ENCODE results near the gene MYO1H. TPM values are rescaled to one million over a fixed set of nuclear protein-coding genes. Genes with fewer than 3 reads are reported as not detected.
A peak's percentile ranks its signal among the peaks of the same experiment; 100 is the strongest.
"Not testable (repeated sequence)": the region's sequence is repeated elsewhere in the genome, so short reads cannot be mapped to it uniquely, and the experiment has no call there.

Gene MYO1H
- not detected for total RNA-seq

DNA sequence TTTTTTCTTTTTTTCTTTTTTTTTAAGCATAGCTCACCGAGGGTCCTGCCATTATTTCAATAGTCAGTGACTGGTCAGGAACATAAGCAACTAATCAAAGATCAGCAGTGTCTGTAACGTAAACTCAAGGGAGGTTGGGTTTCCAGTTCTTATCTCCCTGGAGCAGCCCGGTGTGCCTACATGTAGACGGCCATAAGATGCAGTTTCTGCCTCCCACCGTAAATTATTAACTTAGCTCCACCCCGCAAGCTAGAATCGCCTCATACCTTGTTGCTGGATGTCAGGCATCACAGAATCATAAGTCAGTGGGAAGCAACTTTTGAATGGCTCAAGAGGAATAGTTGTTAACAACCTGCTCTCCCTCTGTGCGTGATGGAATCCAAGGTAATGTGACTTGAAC, at the start of gene MYO1H:
Gene MYO1H, plus strand, starts transcription at position 312 of the 400 bp plus-strand sequence. Its CDS starts 61 bp downstream, at position 373.
- no peaks in the 10 kb centered on the region for H3K4me1 Mint-ChIP-seq
- H3K27me3 Mint-ChIP-seq, result peaks cover 7% of the 10 kb centered on the region
- H3K4me3 Mint-ChIP-seq, result no peak within 1 kb of the TSS
- H3K27ac Mint-ChIP-seq, result no peak within 1 kb of the TSS
- no peak for ATAC-seq (replicated peaks)
- H3K9me3 Mint-ChIP-seq, result no peaks in the 10 kb centered on the region
- no peaks in the 10 kb centered on the region for H3K36me3 Mint-ChIP-seq (ENCODE audit: low read depth)

- Mint-ChIP-seq H3K9me3 (no peaks in the 10 kb centered on the region), H3K36me3 (ENCODE audit: low read depth) (no peaks in the 10 kb centered on the region), H3K27me3 (peaks cover 26% of the 10 kb centered on the region), H3K27ac (no peak overlapping the region), H3K4me1 (no peaks in the 10 kb centered on the region), H3K4me3 (no peak overlapping the region)
- ATAC-seq (replicated peaks), result no peak
Measured at GRCh38 chr12:109299849-109300248, 47.9 kb upstream of the MYO1H start.

DNA sequence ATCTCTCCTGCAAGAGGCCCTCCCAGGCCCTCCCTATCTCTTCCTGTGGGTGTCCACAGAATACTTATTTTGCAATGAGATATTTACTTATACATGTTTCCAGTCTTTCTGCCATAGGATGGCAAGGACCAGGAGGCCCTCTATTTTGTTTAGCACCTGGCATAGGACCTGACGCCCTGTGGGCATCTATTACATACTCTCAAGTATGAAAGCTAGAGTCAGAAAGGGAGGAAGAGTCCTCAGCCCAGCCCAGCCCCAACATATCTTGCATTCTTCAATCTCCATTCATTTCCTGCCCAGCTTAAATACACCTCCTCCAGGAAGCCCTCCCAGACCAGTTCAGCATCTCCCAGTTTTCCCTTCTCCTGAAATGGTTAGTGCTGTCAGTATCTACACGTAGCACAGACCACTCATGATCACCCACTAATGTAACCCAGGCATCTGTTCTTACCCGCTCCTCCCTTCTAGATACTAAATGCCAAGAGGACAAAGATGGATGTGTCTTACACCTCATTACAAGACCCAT, 46.0 kb upstream of the MYO1H start:
- Mint-ChIP-seq H3K4me3 (no peak overlapping the region), H3K9me3 (no peaks in the 10 kb centered on the region), H3K36me3 (ENCODE audit: low read depth) (no peaks in the 10 kb centered on the region), H3K4me1 (no peaks in the 10 kb centered on the region), H3K27me3 (peaks cover 21% of the 10 kb centered on the region), H3K27ac (no peak overlapping the region)
- ATAC-seq (replicated peaks), result no peak

DNA sequence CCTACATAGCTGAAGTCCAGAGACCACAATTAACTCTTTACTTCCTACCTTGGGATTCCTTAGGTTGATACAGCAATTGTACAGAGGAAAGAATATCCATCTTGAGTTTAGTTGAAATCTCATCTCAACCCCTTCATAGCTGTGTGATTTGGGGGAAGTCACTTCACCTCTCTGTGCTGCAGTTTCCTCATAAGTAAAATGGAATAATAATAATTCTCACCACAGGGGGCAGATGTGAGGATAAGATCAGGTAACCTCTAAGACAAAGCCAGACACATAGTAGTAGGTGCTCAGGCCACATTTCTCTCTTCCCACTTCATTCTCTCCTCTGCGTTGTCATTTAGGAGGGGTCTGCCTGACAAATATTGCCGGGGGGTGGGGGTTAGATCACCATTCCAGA, 45.3 kb upstream of the MYO1H start:
- H3K27ac Mint-ChIP-seq, result no peak overlapping the region
- no peak overlapping the region for H3K4me3 Mint-ChIP-seq
- peaks cover 24% of the 10 kb centered on the region for H3K27me3 Mint-ChIP-seq
- H3K4me1 Mint-ChIP-seq, result no peaks in the 10 kb centered on the region
- no peaks in the 10 kb centered on the region for H3K9me3 Mint-ChIP-seq
- H3K36me3 Mint-ChIP-seq (ENCODE audit: low read depth), result no peaks in the 10 kb centered on the region
- ATAC-seq (replicated peaks), result no peak

GRCh38 chr12:109302770-109303169, 44.9 kb upstream of the MYO1H start:
- Mint-ChIP-seq H3K4me1 (no peaks in the 10 kb centered on the region), H3K36me3 (ENCODE audit: low read depth) (no peaks in the 10 kb centered on the region), H3K27me3 (peaks cover 28% of the 10 kb centered on the region), H3K4me3 (no peak overlapping the region), H3K27ac (no peak overlapping the region), H3K9me3 (no peaks in the 10 kb centered on the region)
- ATAC-seq (replicated peaks), result no peak

GRCh38 chr12:109304485-109304884, 43.2 kb upstream of the MYO1H start:
- Mint-ChIP-seq H3K27ac (no peak overlapping the region), H3K9me3 (no peaks in the 10 kb centered on the region), H3K27me3 (peaks cover 38% of the 10 kb centered on the region), H3K36me3 (ENCODE audit: low read depth) (no peaks in the 10 kb centered on the region), H3K4me3 (no peak overlapping the region), H3K4me1 (no peaks in the 10 kb centered on the region)
- no peak for ATAC-seq (replicated peaks)

GRCh38 chr12:109305547-109305946, 42.2 kb upstream of the MYO1H start:
- Mint-ChIP-seq H3K27me3 (peaks cover 42% of the 10 kb centered on the region), H3K4me1 (peaks cover 2% of the 10 kb centered on the region), H3K4me3 (no peak overlapping the region), H3K27ac (no peak overlapping the region), H3K36me3 (ENCODE audit: low read depth) (peaks cover 3% of the 10 kb centered on the region), H3K9me3 (no peaks in the 10 kb centered on the region)
- ATAC-seq (replicated peaks), result no peak

DNA sequence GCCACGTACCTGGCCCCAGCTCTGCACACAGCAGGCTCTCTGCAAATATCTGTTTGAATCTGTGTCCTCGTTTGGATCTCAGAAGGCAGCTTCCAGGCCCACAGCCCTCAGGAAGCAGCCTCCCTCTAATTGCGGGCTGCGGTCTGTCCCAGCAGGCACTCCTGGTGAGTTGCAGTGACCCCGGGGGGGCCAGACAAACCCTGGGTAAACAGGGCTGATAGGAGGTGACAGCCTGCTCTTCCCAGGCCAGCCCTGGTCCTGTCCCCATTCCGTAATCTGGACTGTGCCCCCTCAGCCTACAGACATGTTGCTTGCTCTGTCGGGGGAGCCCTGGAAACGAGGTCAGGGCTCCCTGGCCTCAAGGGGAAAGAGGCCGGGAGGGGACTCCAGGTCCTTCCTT, 40.6 kb upstream of the MYO1H start:
- Mint-ChIP-seq H3K9me3 (no peaks in the 10 kb centered on the region), H3K36me3 (ENCODE audit: low read depth) (peaks cover 6% of the 10 kb centered on the region), H3K27ac (no peak overlapping the region), H3K4me3 (no peak overlapping the region), H3K4me1 (peaks cover 6% of the 10 kb centered on the region), H3K27me3 (peaks cover 47% of the 10 kb centered on the region)
- ATAC-seq (replicated peaks), result no peak

- no peak for ATAC-seq (replicated peaks)
- Mint-ChIP-seq H3K27me3 (peaks cover 42% of the 10 kb centered on the region), H3K4me1 (peaks cover 6% of the 10 kb centered on the region), H3K27ac (no peak within 1 kb of the TSS), H3K4me3 (peak within 1 kb of the TSS; percentile 79), H3K36me3 (ENCODE audit: low read depth) (peaks cover 6% of the 10 kb centered on the region), H3K9me3 (no peaks in the 10 kb centered on the region)
Measured at GRCh38 chr12:109308534-109309380, 38.9 kb upstream of the MYO1H start, which contains the start of gene FOXN4. Gene FOXN4 (minus strand): TSS chr12:109309284. CDS start chr12:109308321, 963 bp downstream.

- no peaks in the 10 kb centered on the region for H3K9me3 Mint-ChIP-seq
- peak overlapping the region; percentile 79 for H3K4me3 Mint-ChIP-seq
- peaks cover 6% of the 10 kb centered on the region for H3K4me1 Mint-ChIP-seq
- peaks cover 6% of the 10 kb centered on the region for H3K36me3 Mint-ChIP-seq (ENCODE audit: low read depth)
- peaks cover 47% of the 10 kb centered on the region for H3K27me3 Mint-ChIP-seq
- peak; percentile 14 for ATAC-seq (replicated peaks)
- H3K27ac Mint-ChIP-seq, result no peak overlapping the region
Measured at GRCh38 chr12:109309381-109310246, 38.1 kb upstream of the MYO1H start.

- peaks cover 49% of the 10 kb centered on the region for H3K27me3 Mint-ChIP-seq
- no peaks in the 10 kb centered on the region for H3K9me3 Mint-ChIP-seq
- peaks cover 6% of the 10 kb centered on the region for H3K4me1 Mint-ChIP-seq
- peak overlapping the region; percentile 79 for H3K4me3 Mint-ChIP-seq
- ATAC-seq (replicated peaks), result no peak
- H3K27ac Mint-ChIP-seq, result no peak overlapping the region
- H3K36me3 Mint-ChIP-seq (ENCODE audit: low read depth), result peaks cover 6% of the 10 kb centered on the region
Measured at GRCh38 chr12:109310247-109311125, 37.2 kb upstream of the MYO1H start.

GRCh38 chr12:109321294-109321693, 26.4 kb upstream of the MYO1H start:
- H3K4me1 Mint-ChIP-seq; ATAC-seq (replicated peaks); H3K4me3 Mint-ChIP-seq; H3K36me3 Mint-ChIP-seq (ENCODE audit: low read depth); H3K27ac Mint-ChIP-seq; H3K9me3 Mint-ChIP-seq: not testable (repeated sequence)
- peaks cover 26% of the 10 kb centered on the region for H3K27me3 Mint-ChIP-seq

DNA sequence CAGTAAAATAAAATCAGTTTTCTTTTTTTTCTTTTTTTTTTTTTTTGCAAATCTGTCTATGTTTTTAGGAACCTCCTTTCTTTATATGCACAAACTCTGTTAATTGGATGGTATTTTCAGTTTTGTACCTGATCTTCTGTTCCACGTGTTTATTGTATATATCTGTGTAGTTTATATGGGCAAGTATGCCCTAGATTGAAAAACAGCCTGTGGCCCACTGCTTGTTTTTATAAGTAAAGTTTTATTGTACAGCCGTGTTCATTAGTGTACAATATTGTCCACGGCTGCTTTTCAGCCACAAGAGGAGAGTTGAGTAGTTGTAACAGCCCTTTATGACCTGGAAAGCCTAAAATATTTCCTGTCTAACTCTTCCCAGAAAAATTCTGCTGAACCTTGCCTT, 18.7 kb upstream of the MYO1H start:
- ATAC-seq (replicated peaks), result no peak
- H3K27me3 Mint-ChIP-seq, result peaks cover 11% of the 10 kb centered on the region
- no peaks in the 10 kb centered on the region for H3K9me3 Mint-ChIP-seq
- H3K4me3 Mint-ChIP-seq, result no peak overlapping the region
- no peaks in the 10 kb centered on the region for H3K36me3 Mint-ChIP-seq (ENCODE audit: low read depth)
- H3K4me1 Mint-ChIP-seq, result no peaks in the 10 kb centered on the region
- H3K27ac Mint-ChIP-seq, result no peak overlapping the region

DNA sequence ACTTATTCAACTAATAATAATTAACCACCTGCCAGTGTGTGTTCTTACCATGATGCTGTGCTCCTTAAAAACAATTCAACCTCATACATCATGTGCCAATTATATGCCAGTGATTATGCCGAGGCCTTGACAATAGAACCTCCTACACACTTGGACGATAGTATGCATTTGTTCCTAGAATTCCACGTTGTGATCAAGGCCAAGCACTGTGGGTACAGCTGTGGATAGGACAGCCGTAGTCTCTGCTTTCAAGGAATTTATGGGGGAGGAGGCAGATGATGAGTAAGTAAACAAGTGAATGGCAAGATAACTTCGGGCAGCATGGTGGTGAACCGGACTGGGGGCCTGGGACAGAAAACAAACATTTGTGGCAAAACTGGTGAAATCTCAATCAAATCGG, 18.0 kb upstream of the MYO1H start:
- no peaks in the 10 kb centered on the region for H3K9me3 Mint-ChIP-seq
- no peak for ATAC-seq (replicated peaks)

More for the DNA sequence above, 18.0 kb upstream of the MYO1H start:
- Mint-ChIP-seq H3K27ac (no peak overlapping the region), H3K4me3 (no peak overlapping the region), H3K36me3 (ENCODE audit: low read depth) (no peaks in the 10 kb centered on the region), H3K27me3 (peaks cover 11% of the 10 kb centered on the region), H3K4me1 (no peaks in the 10 kb centered on the region)

Data from activated T-helper 17 cell treated with anti-CD3 and anti-CD28 coated beads, Interleukin-2, amount 50 U/mL, for 72 hours (primary cell).